Neural crest cell (in vitro differentiated cells): ENCODE results near the gene CCN5. TPM values are rescaled to one million over a fixed set of nuclear protein-coding genes. Genes with fewer than 3 reads are reported as not detected.

Source experiments
- DNase-seq: peaks from one replicate; pipeline ENCODE4 v3.0.0; 2021; ENCODE audit warnings: low read depth, mixed read lengths, low spot score
- H3K27ac Mint-ChIP-seq: one replicate; pipeline ENCODE4 v1.8.0; 2021; ENCODE audit warnings: mild to moderate bottlenecking, mixed read lengths; ENCODE audit not compliant: unreplicated experiment
- H3K27me3 Mint-ChIP-seq: 2 replicates; pipeline ENCODE4 v1.8.0; 2021; ENCODE audit warnings: low read depth, mild to moderate bottlenecking, mixed read lengths
- H3K36me3 Mint-ChIP-seq: 2 replicates; pipeline ENCODE4 v1.8.0; 2021; ENCODE audit warnings: low read depth, mild to moderate bottlenecking, mixed read lengths
- H3K4me1 Mint-ChIP-seq: 2 replicates; pipeline ENCODE4 v1.8.0; 2021; ENCODE audit warnings: mixed read lengths
- H3K4me3 Mint-ChIP-seq: one replicate; pipeline ENCODE4 v1.8.0; 2021; ENCODE audit warnings: mild to moderate bottlenecking, mixed read lengths
- H3K9me3 Mint-ChIP-seq: 2 replicates; pipeline ENCODE4 v1.8.0; 2021; ENCODE audit warnings: mixed read lengths
- CTCF ChIP-seq: fragments of 200-600 bp; sonication (generic); conservative IDR thresholded peaks from 2 replicates; pipeline ENCODE4 v1.5.0; 2021; ENCODE audit warnings: antibody characterized with exemption, mild to moderate bottlenecking
- total RNA-seq: library from RNA; stranded (reverse); gene quantifications from 2 replicates; pipeline ENCODE4 v1.2.1, GENCODE V29; 2021

The CCN5 gene
- total RNA-seq, 1 donor from 2014 or later = not detected

- DNase-seq = no peak
- H3K4me1 Mint-ChIP-seq = peaks cover 17% of the 10 kb centered on the region
- H3K4me3 Mint-ChIP-seq = no peak overlapping the region
- no peaks in the 10 kb centered on the region for H3K36me3 Mint-ChIP-seq
- H3K9me3 Mint-ChIP-seq = peaks cover 4% of the 10 kb centered on the region
- peaks cover 7% of the 10 kb centered on the region for H3K27me3 Mint-ChIP-seq
- no peak overlapping the region for H3K27ac Mint-ChIP-seq
- no peak for TF ChIP-seq CTCF
Observed at GRCh38 chr20:44689809-44690208, 25.4 kb upstream of the CCN5 start.

GRCh38 chr20:44690781-44691423 is 24.3 kb upstream of the CCN5 start:
- Mint-ChIP-seq H3K27me3 (peaks cover 7% of the 10 kb centered on the region), H3K9me3 (peaks cover 4% of the 10 kb centered on the region), H3K4me1 (peaks cover 12% of the 10 kb centered on the region), H3K36me3 (no peaks in the 10 kb centered on the region), H3K27ac (no peak overlapping the region), H3K4me3 (no peak overlapping the region)
- TF ChIP-seq CTCF = no peak
- no peak for DNase-seq

- H3K27me3 Mint-ChIP-seq = peaks cover 7% of the 10 kb centered on the region
- TF ChIP-seq CTCF = no peak
- no peaks in the 10 kb centered on the region for H3K36me3 Mint-ChIP-seq
- peaks cover 4% of the 10 kb centered on the region for H3K9me3 Mint-ChIP-seq
- H3K27ac Mint-ChIP-seq = no peak overlapping the region
- no peak overlapping the region for H3K4me3 Mint-ChIP-seq
- H3K4me1 Mint-ChIP-seq = peaks cover 12% of the 10 kb centered on the region
- no peak for DNase-seq
Observed at GRCh38 chr20:44691424-44692423, 23.4 kb upstream of the CCN5 start.

GRCh38 chr20:44692932-44693480 is 22.2 kb upstream of the CCN5 start:
- Mint-ChIP-seq H3K4me1 (peaks cover 12% of the 10 kb centered on the region), H3K27ac (no peak overlapping the region), H3K9me3 (peaks cover 4% of the 10 kb centered on the region), H3K27me3 (no peaks in the 10 kb centered on the region), H3K4me3 (no peak overlapping the region), H3K36me3 (no peaks in the 10 kb centered on the region)
- no peak for DNase-seq
- no peak for TF ChIP-seq CTCF

- TF ChIP-seq CTCF = no peak
Observed at GRCh38 chr20:44693627-44694026, 21.5 kb upstream of the CCN5 start.

More at GRCh38 chr20:44693627-44694026, 21.5 kb upstream of the CCN5 start:
- H3K27ac Mint-ChIP-seq = no peak overlapping the region
- no peaks in the 10 kb centered on the region for H3K36me3 Mint-ChIP-seq
- no peaks in the 10 kb centered on the region for H3K27me3 Mint-ChIP-seq
- peaks cover 4% of the 10 kb centered on the region for H3K9me3 Mint-ChIP-seq
- no peak for DNase-seq
- no peak overlapping the region for H3K4me3 Mint-ChIP-seq
- H3K4me1 Mint-ChIP-seq = peaks cover 12% of the 10 kb centered on the region
